Stimulated activated CD4-positive, alpha-beta T cell treated with anti-CD3 and anti-CD28 coated beads, TNF-alpha, amount 100 ng/mL, for 1 hour (primary cell): ENCODE results near the gene PHACTR4.
"Not testable (repeated sequence)": the region's sequence is repeated elsewhere in the genome, so short reads cannot be mapped to it uniquely, and the experiment has no call there.

Experiments used
- DNase-seq, 3 donors: peaks; one replicate each; pipeline ENCODE4 v3.0.0-alpha.2; 2020; ENCODE audit warnings: low read depth in 3 of 3, low spot score in 1 of 3

PHACTR4 gene

GRCh38 chr1:28369371-28370238, at the start of gene PHACTR4:
Gene PHACTR4, plus strand, starts transcription at chr1:28369740. Its CDS starts 37,708 bp downstream, at chr1:28407448.
- peak; percentile 32 to 64 (median 50) for DNase-seq

DNA sequence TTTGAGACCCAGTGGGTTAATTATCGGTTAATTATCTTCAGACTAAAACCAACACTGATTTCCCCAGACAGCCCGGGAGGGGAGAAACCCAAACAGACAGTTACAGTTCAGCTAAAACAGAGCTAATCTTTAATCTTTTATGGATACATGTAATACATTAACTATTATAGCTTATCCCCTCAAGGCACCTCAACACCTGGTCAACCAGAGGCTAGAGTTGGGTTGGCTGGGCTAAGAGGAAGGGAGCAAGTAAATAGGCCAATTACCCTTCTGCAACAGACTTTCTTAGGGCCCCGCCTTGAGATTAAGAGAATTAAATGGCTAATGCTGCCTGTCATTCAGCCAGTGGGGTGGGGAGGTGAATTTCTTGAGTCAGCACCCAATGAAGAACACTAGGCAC, 47.3 kb upstream of the PHACTR4 start:
- DNase-seq: no peak

DNA sequence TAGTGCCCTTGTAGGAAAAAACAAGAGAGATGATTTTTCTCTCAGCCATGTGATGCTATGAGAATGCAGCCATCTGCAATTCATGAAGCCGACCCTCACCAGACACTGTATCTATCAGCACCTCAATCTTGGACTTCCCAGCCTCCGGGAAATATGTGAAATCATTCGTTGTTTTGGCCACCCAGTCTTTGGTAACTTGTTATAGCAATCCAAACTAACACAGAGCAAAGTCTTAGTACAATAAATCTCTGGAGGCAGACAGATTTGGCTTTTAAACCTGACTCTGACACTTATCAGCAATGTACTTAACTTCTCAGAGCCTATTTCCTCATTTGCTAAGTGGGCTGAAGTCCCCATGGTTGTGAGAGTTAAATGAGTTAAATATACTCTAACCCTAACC, 45.8 kb upstream of the PHACTR4 start:
- no peak for DNase-seq

DNA sequence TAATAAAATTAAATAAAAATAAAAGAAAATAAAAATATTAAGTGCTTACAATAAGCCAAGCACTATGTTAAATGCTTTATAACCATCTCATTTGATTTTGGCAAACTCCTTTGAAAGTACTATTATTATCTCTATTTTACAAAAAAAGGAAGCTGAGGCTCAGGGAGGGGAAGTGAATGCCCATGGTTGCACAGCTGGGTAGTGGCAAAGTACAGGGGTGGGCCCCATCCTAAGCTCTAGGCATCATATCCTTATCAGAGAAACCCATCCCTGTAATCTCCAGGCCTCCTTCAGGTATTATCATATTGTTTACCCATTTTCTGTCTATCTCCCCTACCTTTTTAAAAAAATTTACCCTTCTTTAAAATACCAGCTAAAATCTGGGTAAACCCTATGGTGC, 43.0 kb upstream of the PHACTR4 start:
- no peak for DNase-seq

DNA sequence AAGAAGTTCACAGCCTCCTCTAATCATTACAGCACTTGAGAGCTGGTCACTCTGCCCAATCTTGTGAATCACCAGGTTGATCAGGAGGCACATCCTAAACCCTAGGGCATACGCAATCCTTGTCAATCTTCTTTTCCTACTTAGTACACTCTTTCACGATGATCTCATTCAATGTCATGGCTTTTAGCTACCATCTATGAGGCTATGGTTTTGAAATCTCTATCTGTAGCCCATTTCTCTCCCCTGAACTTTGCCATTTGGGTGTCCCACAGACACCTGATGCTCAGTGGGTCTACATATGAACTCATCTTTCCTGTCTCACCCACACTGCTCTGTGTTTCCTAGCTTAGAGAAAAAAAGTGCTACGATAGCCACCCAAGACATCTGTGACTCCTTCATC, 42.6 kb upstream of the PHACTR4 start:
- no peak for DNase-seq

DNA sequence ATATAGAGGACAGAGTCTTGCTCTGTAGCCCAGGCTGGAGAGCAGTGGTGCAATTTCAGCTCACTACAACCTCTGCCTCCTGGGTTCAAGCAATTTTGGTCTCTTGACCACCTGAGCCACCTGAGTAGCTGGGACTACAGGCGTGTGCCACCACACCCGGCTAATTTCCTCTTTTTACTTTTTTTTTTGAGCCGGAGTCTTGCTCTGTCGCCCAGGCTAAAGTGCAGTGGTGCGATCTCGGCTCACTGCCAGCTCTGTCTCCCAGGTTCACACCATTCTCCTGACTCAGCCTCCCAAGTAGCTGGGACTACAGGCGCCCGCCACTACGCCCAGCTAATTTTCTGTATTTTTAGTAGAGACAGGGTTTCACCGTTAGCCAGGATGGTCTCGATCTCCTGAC, 42.1 kb upstream of the PHACTR4 start:
- not testable (repeated sequence) for DNase-seq

DNA sequence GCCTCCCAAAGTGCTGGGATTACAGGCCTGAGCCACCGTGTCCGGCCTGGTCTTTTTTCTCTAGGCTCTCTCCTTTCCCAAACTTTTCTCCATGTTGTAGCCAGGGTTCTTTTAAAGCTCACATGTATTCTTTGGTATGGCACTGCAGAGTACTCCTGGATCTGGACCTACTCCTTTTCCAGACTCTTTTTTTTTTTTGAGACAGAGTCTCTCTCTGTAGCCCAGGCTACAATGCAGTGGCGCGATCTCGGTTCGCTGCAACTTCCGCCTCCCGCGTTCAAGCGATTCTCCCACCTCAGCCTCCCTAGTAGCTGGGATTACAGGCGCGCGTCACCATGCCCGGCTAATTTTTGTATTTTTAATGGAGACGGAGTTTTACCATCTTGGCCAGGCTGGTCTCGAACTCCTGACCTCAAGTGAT, 41.3 kb upstream of the PHACTR4 start:
- no peak for DNase-seq

DNA sequence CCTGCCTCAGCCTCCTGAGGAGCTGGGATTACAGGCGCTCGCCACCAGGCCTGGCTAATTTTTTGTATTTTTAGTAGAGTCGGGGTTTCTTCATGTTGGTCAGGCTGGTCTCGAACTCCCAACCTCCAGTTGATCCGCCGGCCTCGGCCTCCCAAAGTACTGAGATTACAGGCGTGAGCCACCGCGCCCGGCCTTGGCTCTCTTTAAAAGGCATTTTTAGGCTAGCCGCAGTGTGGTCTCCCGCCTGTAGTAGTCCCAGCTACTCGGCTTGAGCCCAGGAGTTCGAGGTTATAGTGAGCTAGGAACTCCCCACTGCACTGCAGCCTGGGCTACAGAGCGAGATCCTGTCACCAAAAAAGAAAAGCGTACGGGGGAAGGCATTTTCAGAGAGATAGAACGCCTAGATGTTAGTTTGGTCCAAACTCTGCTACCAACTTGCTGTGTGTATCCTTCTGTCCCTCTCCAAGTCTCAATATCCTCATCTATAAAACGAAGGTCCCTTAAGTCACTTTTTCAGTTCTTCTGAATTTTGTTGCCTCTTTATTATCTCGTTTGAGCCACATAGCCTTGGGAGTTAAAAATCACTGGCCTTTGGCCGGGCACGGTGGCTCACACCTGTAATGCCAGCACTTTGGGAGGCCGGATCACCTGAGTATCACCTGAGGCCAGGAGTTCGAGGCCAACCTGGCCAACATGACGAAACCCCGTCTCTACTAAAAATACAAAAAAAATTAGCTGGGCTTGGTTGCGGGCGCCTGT, 40.0 kb upstream of the PHACTR4 start:
- DNase-seq: peak in 2 of 3 donors; percentile 1 to 37

- DNase-seq: no peak
Observed at GRCh38 chr1:28338897-28339296, 30.6 kb upstream of the PHACTR4 start.

- DNase-seq: no peak
Observed at GRCh38 chr1:28339551-28339950, 30.0 kb upstream of the PHACTR4 start.

GRCh38 chr1:28340221-28340974, 29.1 kb upstream of the PHACTR4 start:
- no peak for DNase-seq

GRCh38 chr1:28341591-28341990, 27.9 kb upstream of the PHACTR4 start:
- no peak for DNase-seq

GRCh38 chr1:28343405-28343804, 26.1 kb upstream of the PHACTR4 start:
- DNase-seq: no peak

DNA sequence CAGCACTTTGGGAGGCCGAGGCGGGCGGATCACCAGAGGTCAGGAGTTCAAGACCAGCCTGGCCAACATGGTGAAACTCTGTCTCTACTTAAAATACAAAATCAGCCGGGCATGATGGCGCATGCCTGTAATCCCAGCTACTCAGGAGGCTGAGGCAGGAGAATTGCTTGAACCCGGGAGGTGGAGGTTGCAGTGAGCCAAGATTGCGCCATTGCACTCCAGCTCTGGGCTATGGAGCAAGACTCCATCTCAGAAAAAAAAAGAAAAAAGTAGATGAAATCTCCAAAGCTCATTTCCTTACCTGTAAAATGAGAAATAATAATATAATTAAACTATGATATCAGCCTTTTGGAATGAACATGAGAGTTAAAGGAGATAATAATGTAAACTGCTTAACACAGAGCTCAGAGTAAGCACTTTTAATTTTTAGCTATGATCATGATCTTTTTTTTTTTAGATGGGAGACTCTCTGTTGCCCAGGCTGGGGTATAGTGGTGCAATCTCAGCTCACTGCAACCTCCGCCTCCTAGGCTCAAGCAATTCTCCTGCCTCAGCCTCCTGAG, 16.2 kb upstream of the PHACTR4 start:
- DNase-seq: not testable (repeated sequence)

GRCh38 chr1:28354121-28354520, 15.4 kb upstream of the PHACTR4 start:
- DNase-seq: no peak

DNA sequence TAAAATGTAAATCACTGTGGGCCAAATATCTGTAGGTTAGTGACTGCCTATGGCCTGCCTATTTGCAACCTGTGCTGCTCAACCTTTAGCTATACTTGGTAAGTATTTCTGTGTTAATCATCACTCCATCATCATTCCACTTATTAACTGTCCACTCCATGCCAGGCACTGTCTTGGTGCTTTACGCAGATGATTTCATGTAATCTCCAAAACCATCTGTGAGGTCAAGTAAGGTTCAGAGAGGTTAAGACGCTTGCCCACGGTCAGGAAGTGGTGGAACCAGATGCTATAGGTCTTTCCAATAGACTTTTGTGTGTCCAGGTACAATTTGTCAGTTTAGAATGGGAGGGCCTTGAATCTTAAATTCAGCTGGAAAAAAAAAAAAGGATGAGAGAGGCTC, 10.8 kb upstream of the PHACTR4 start:
- no peak for DNase-seq

GRCh38 chr1:28359592-28360239, 9.8 kb upstream of the PHACTR4 start:
- DNase-seq: peak in 2 of 3 donors; percentile 26 to 60

DNA sequence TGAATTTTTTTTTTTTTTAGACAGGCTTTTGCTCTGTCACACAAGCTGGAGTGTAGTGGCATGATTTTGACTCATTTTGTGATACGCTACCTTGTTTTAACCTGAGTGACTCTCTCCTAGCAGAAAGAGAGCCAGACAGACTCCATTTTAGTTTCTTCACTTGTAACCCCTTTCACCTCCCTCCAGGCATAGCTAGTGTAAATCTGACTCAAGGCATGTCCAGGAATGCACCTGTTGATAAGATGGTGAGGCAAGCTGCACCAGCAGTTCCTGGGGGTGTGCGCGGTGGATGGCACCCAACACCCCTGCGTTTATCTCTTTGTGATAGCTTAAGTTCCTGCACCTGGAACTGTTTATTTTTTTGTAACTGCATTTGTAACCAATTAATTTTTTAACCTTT, 4.7 kb upstream of the PHACTR4 start:
- no peak for DNase-seq

GRCh38 chr1:28365864-28366263, 3.7 kb upstream of the PHACTR4 start:
- no peak for DNase-seq

DNA sequence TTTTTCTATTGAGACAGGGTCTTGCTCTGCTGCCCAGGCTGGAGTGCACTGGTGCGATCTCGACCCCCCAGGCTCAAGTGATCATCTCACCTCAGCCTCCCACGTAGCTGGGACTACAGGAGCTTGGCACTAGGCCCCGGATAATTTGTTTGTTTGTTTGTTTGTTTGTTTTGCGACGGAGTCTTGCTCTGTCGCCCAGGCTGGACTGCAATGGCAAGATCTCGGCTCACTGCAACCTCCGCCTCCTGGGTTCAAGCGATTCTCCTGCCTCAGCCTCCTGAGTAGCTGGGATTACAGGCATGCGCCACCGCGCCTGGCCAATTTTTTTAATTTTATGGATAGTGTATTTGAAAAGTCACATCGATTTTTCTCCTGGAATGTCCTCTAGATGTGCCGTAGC, 932 bp upstream of the PHACTR4 start:
- DNase-seq: not testable (repeated sequence)
